Adipocyte (in vitro differentiated cells): Measurements from ENCODE around the gene XKR8.
"Not testable (repeated sequence)": the region's sequence is repeated elsewhere in the genome, so short reads cannot be mapped to it uniquely, and the experiment has no call there.

Experiments
- DNase-seq: peaks from one replicate; pipeline ENCODE4 v3.0.0-alpha.2; 2015; ENCODE audit warnings: low read depth
- H3K27me3 ChIP-seq: replicated peaks from 2 replicates; pipeline ENCODE4 v1.7.0; 2013; ENCODE audit warnings: mild to moderate bottlenecking, low read length, moderate library complexity; ENCODE audit not compliant: control insufficient read depth, insufficient read depth
- H3K36me3 ChIP-seq: 2 replicates; pipeline ENCODE4 v1.7.0; 2013; ENCODE audit warnings: low read length, mild to moderate bottlenecking, moderate library complexity; ENCODE audit not compliant: control insufficient read depth, insufficient read depth, severe bottlenecking
- H3K4me1 ChIP-seq: 2 replicates; pipeline ENCODE4 v1.7.0; 2013; ENCODE audit warnings: mild to moderate bottlenecking, low read length, moderate library complexity; ENCODE audit not compliant: control insufficient read depth, insufficient read depth
- H3K4me3 ChIP-seq: 2 replicates; pipeline ENCODE4 v1.7.0; 2013; ENCODE audit warnings: mild to moderate bottlenecking, low read length, moderate library complexity
- H3K9ac ChIP-seq: 2 replicates; pipeline ENCODE4 v1.7.0; 2013; ENCODE audit warnings: mild to moderate bottlenecking, low read length, moderate library complexity
- H3K9me3 ChIP-seq: 2 replicates; pipeline ENCODE4 v1.7.0; 2013; ENCODE audit warnings: mild to moderate bottlenecking, low read length, moderate library complexity; ENCODE audit not compliant: control insufficient read depth

The XKR8 gene

GRCh38 chr1:27994060-27994459 is 34.3 kb downstream of the XKR8 start:
- no peak for DNase-seq

GRCh38 chr1:27994526-27994925 is 34.8 kb downstream of the XKR8 start:
- not testable (repeated sequence) for H3K9ac ChIP-seq, H3K27me3 ChIP-seq, H3K4me3 ChIP-seq, H3K4me1 ChIP-seq, DNase-seq, H3K9me3 ChIP-seq
- peaks cover 82% of the 10 kb centered on the region for H3K36me3 ChIP-seq

More at GRCh38 chr1:27994060-27994459, 34.3 kb downstream of the XKR8 start:
- Histone ChIP-seq H3K4me3 (no peak overlapping the region), H3K36me3 (peaks cover 82% of the 10 kb centered on the region), H3K9me3 (no peaks in the 10 kb centered on the region), H3K4me1 (no peaks in the 10 kb centered on the region), H3K27me3 (no peaks in the 10 kb centered on the region), H3K9ac (no peak overlapping the region)

DNA sequence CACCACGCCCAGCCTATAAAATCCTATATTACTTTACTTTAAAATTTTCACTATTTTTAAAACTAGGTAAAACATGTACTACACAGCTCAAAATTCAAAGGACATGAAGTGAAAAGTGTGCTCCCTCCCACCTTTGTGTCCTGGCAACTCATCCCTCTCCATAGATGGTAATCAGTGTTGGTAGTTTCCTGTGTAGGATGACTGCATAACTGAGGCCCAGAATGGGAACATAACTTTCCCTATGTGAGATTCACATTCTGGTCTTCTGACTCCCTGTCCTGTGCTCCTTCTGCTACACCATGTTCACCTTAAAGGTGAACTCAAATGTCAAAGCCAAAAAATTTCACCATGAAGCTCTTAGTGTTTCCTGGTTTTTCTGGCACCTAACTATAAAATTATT is 39.3 kb downstream of the XKR8 start:
- no peak for DNase-seq
- Histone ChIP-seq H3K9ac (no peak overlapping the region), H3K4me3 (no peak overlapping the region), H3K4me1 (no peaks in the 10 kb centered on the region), H3K36me3 (peaks cover 66% of the 10 kb centered on the region), H3K9me3 (no peaks in the 10 kb centered on the region), H3K27me3 (no peaks in the 10 kb centered on the region)

DNA sequence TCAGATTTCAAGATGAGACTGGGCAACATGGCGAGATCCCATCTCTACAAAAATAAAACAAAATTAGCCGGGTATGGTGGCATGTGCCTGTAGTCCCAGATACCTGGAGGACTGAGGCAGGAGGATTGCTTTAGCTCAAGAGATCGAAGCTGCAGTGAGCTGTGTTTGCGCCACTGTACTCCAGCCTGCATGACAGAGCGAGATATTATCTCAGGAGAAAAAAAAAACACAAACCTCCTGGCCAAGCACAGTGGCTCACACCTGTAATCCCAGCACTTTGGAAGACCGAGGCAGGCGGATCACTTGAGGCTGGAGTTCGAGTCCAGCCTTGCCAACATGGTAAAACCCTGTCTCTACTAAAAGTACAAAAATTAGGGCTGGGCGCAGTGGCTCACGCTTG is 42.8 kb downstream of the XKR8 start:
- no peaks in the 10 kb centered on the region for H3K27me3 ChIP-seq
- no peak for DNase-seq
- H3K4me3 ChIP-seq, result no peak overlapping the region
- H3K9ac ChIP-seq, result no peak overlapping the region
- peaks cover 50% of the 10 kb centered on the region for H3K36me3 ChIP-seq
- H3K9me3 ChIP-seq, result no peaks in the 10 kb centered on the region
- no peaks in the 10 kb centered on the region for H3K4me1 ChIP-seq

DNA sequence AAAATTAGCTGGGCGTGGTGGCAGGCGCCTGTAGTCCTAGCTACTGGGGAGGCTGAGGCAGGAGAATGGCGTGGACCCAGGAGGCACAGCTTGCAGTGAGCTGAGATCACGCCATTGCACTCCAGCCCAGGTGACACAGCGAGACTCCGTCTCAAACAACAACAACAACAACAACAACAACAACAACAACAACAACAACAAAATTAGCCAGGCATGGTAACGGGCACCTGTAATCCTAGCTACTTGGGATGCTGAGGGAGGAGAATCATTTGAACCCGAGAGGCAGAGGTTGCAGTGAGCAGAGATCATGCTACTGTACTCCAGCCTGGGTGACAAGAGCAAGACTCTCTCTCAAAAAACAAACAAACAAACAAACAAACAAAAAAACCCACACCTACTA is 43.3 kb downstream of the XKR8 start:
- H3K9ac ChIP-seq, H3K4me1 ChIP-seq, H3K9me3 ChIP-seq, H3K4me3 ChIP-seq, H3K27me3 ChIP-seq, DNase-seq: not testable (repeated sequence)
- peaks cover 45% of the 10 kb centered on the region for H3K36me3 ChIP-seq

GRCh38 chr1:28010969-28011368 is 51.2 kb downstream of the XKR8 start:
- no peak for DNase-seq
- Histone ChIP-seq H3K36me3 (peaks cover 48% of the 10 kb centered on the region), H3K9me3 (no peaks in the 10 kb centered on the region), H3K9ac (no peak overlapping the region), H3K4me3 (no peak overlapping the region), H3K4me1 (no peaks in the 10 kb centered on the region), H3K27me3 (no peaks in the 10 kb centered on the region)
